GM12878 (cell line): ENCODE data around the gene SLC12A2. TPM values are rescaled to one million over a fixed set of nuclear protein-coding genes. Genes with fewer than 3 reads are reported as not detected.

Experiments used
- ATAC-seq: fragments of 200-7000 bp; cut with Tn5 transposase; 3 replicates; pipeline ENCODE4 v1.9.1; 2020; ENCODE audit warnings: mild to moderate bottlenecking, moderate library complexity
- BruUV-seq: library from RNA; stranded (reverse); fragments of 400-500 nt; replicated peaks from 2 replicates; lab custom pipeline; 2021; lab: Mats Ljungman, UMichigan
- CTCF ChIA-PET: fragments of 300-600 bp; sonication (Branson Sonifier 250); formaldehyde crosslinking; extraction: SDS; loops from one replicate; lab custom pipeline; 2021; ENCODE audit warnings: inconsistent platforms; lab: Yijun Ruan, JAX
- POLR2A ChIA-PET: fragments of 350-600 bp; formaldehyde crosslinking; extraction: SDS; loops from one replicate; lab custom pipeline; 2021; ENCODE audit warnings: inconsistent platforms; lab: Charles Lee
- RAD21 ChIA-PET: fragments of 300-600 bp; sonication (Branson Sonifier 250); formaldehyde crosslinking; loops from one replicate; lab custom pipeline; 2023; ENCODE audit warnings: antibody characterized with exemption; ENCODE audit not compliant: unreplicated experiment; lab: Charles Lee
- SMC1A ChIA-PET: fragments of 300-600 bp; sonication (Branson Sonifier 250); formaldehyde crosslinking; loops from one replicate; lab custom pipeline; 2023; ENCODE audit not compliant: unreplicated experiment, uncharacterized antibody; lab: Charles Lee
- DNase-seq: peaks from one replicate; pipeline ENCODE4 v3.0.0-alpha.2; 2011; ENCODE audit warnings: low read depth, low spot score
- FAIRE-seq: peaks from 3 replicates; lab custom pipeline; 2011; peaks lifted over from hg19 to GRCh38; lab: Jason Lieb, UNC
- H2AFZ ChIP-seq: 2 replicates; pipeline ENCODE4 v1.6.0; 2011; ENCODE audit warnings: low read depth, low read length, control low read depth; ENCODE audit not compliant: control insufficient read depth
- H3K27ac ChIP-seq: 2 replicates; pipeline ENCODE4 v1.5.1; 2011; ENCODE audit warnings: control low read depth; ENCODE audit not compliant: control insufficient read depth, insufficient read depth
- H3K27me3 ChIP-seq, 2 experiments: replicated peaks in 1 of 2; 2 replicates each; pipeline versions ENCODE4 v1.6.0 to v1.6.1; 2011; ENCODE audit warnings: low read length in 1 of 2; ENCODE audit not compliant: control insufficient read depth in 2 of 2, insufficient read depth in 2 of 2
- H3K36me3 ChIP-seq, 2 experiments: 2 replicates each; pipeline ENCODE4 v1.5.1; 2011; ENCODE audit warnings: low read length in 1 of 2; ENCODE audit not compliant: control insufficient read depth in 2 of 2, insufficient read depth in 2 of 2
- H3K4me1 ChIP-seq: 2 replicates; pipeline ENCODE4 v1.6.1; 2011; ENCODE audit warnings: mild to moderate bottlenecking, low read length, moderate library complexity, mixed read lengths; ENCODE audit not compliant: control insufficient read depth, insufficient read depth
- H3K4me2 ChIP-seq: 2 replicates; pipeline ENCODE4 v1.6.0; 2011; ENCODE audit warnings: control low read depth; ENCODE audit not compliant: control insufficient read depth, insufficient read depth
- H3K4me3 ChIP-seq: fragments of 200-600 bp; sonication (generic); 2 replicates; pipeline ENCODE4 v1.5.1; 2016
- H3K79me2 ChIP-seq: 2 replicates; pipeline ENCODE4 v1.6.0; 2011; ENCODE audit warnings: low read length; ENCODE audit not compliant: control insufficient read depth, insufficient read depth
- H3K9ac ChIP-seq: 2 replicates; pipeline ENCODE4 v1.8.0; 2011; ENCODE audit warnings: low read length, control low read depth, mixed read lengths; ENCODE audit not compliant: control insufficient read depth, insufficient read depth
- H3K9me3 ChIP-seq: replicated peaks from 3 replicates; pipeline ENCODE4 v1.5.1; 2011; ENCODE audit warnings: mild to moderate bottlenecking, low read length; ENCODE audit not compliant: control insufficient read depth, insufficient read depth
- H4K20me1 ChIP-seq: 2 replicates; pipeline ENCODE4 v1.6.0; 2011; ENCODE audit not compliant: control insufficient read depth, insufficient read depth
- BMI1 ChIP-seq: fragments of 450-650 bp; IDR thresholded peaks from 2 replicates; pipeline ENCODE4 v1.6.1; 2016; ENCODE audit warnings: mild to moderate bottlenecking, moderate library complexity, borderline replicate concordance
- CBX3 ChIP-seq: fragments of 200-600 bp; sonication (generic); IDR thresholded peaks from 2 replicates; pipeline ENCODE4 v1.6.1; 2016; ENCODE audit warnings: low read depth, borderline replicate concordance
- CREB1 ChIP-seq: IDR thresholded peaks from 2 replicates; pipeline ENCODE4 v1.6.1; 2012; ENCODE audit warnings: low read depth, mild to moderate bottlenecking, inconsistent platforms
- IRF5 ChIP-seq: fragments of 450-650 bp; IDR thresholded peaks from 2 replicates; pipeline ENCODE4 v1.6.1; 2017; ENCODE audit warnings: borderline replicate concordance
- MLLT1 ChIP-seq: fragments of 450-650 bp; IDR thresholded peaks from 2 replicates; pipeline ENCODE4 v1.6.1; 2016; ENCODE audit warnings: mild to moderate bottlenecking
- RAD21 ChIP-seq: IDR thresholded peaks from 2 replicates; pipeline ENCODE4 v1.6.1; 2011; ENCODE audit warnings: mild to moderate bottlenecking, low read depth, low read length, moderate library complexity; ENCODE audit not compliant: insufficient read depth
- SPI1 ChIP-seq: IDR thresholded peaks from 2 replicates; pipeline ENCODE4 v1.6.1; 2011; ENCODE audit warnings: low read depth, mild to moderate bottlenecking, low read length, moderate library complexity, borderline replicate concordance; ENCODE audit not compliant: insufficient read depth
- SRF ChIP-seq, 2 experiments: IDR thresholded peaks; 2 replicates each; pipeline ENCODE4 v1.6.1; 2011; ENCODE audit warnings: low read depth in 2 of 2, low read length in 2 of 2, mild to moderate bottlenecking in 1 of 2, moderate library complexity in 1 of 2
- ZNF274 ChIP-seq: IDR thresholded peaks from one replicate; pipeline ENCODE4 v1.8.0; 2011; ENCODE audit not compliant: insufficient read length, insufficient read depth
- in situ Hi-C: fragments of 300-500 bp; cut with MboI; formaldehyde crosslinking; loops from 9 replicates; pipeline ENCODE4 v1.14.3; 2018; ENCODE audit warnings: mixed read lengths
- intact Hi-C: fragments of 100-400 bp; cut with micrococcal nuclease; formaldehyde crosslinking; loops from one replicate; pipeline ENCODE4 v1.14.2; 2022; ENCODE audit not compliant: unreplicated experiment
- polyA plus RNA-seq, 11 experiments: library from polyadenylated mRNA; depleted of rRNA in 4 of 11; unstranded in 6 of 11; stranded (reverse) in 5 of 11; fragments of >200 nt; fragmentation: Nextera tagmentation in 4 of 11; fragmentation: Illumina TruSeq in 1 of 11; extraction: Ambion mirVana in 4 of 11; extraction: Trizol in 1 of 11; gene quantifications; 1 replicate in 1 of 11; 2 replicates in 10 of 11; pipeline versions ENCODE4 v1.2.1 to v1.2.3, GENCODE V29; 2011 to 2016; ENCODE audit warnings: inconsistent platforms in 2 of 11, missing spikeins in 2 of 11, low read depth in 1 of 11
- total RNA-seq, 4 experiments: library from RNA; depleted of rRNA in 3 of 4; stranded (reverse); fragments of >200 nt in 3 of 4; fragmentation: Illumina TruSeq in 1 of 4; extraction: Trizol in 1 of 4; gene quantifications; 2 replicates each; pipeline versions ENCODE4 v1.2.1 to v1.2.3, GENCODE V29; 2013 to 2021

The SLC12A2 gene
- total and polyA plus RNA-seq, 10 of the 15 experiments (the other 5 are each of a cell fraction or from before 2014, with no cell fraction given), result 5.1 to 21.8 (median 10.5) TPM

GRCh38 chr5:128135286-128135685 is 51.7 kb downstream of the SLC12A2 start:
- ChIA-PET POLR2A (no interaction called here), CTCF (no interaction called here), RAD21 (no interaction called here), SMC1A (no interaction called here)
- Histone ChIP-seq H3K4me3 (no peak overlapping the region), H3K27me3 (no peaks in the 10 kb centered on the region), H3K9ac (no peak overlapping the region), H3K79me2 (no peaks in the 10 kb centered on the region), H4K20me1 (no peaks in the 10 kb centered on the region), H3K4me2 (no peak overlapping the region), H3K36me3 (peaks cover 0 to 7% of the 10 kb centered on the region in 2 experiments; a peak in 2 of 4 replicates), H3K27ac (no peak overlapping the region), H3K9me3 (no peaks in the 10 kb centered on the region), H3K4me1 (no peaks in the 10 kb centered on the region), H2AFZ (no peak overlapping the region)
- FAIRE-seq (no peak), DNase-seq (no peak), ATAC-seq (no peak)
- BruUV-seq, result no TSS peak
- intact Hi-C loops (no loop called here), in situ Hi-C loops (no loop called here)
- no peak for TF ChIP-seq CREB1
- TF ChIP-seq MLLT1, result no peak
- no peak for TF ChIP-seq IRF5
- no peak for TF ChIP-seq RAD21
- TF ChIP-seq BMI1, result no peak
- TF ChIP-seq ZNF274, result no peak
- no peak for TF ChIP-seq SPI1
- TF ChIP-seq SRF (IDR thresholded peaks at IDR 0.05; ENCODE audit: low read depth in 2 of 2, low read length in 2 of 2), result no peak
- no peak for TF ChIP-seq CBX3
